GM19463 (cell line): ENCODE data around the gene STH.
"Not testable (repeated sequence)": the region's sequence is repeated elsewhere in the genome, so short reads cannot be mapped to it uniquely, and the experiment has no call there.

Source experiments
- ATAC-seq: cut with Tn5 transposase; IDR thresholded peaks from one replicate; pipeline ENCODE4 v1.9.1; 2021; ENCODE audit warnings: mild to moderate bottlenecking, moderate library complexity; ENCODE audit not compliant: unreplicated experiment

STH gene

DNA sequence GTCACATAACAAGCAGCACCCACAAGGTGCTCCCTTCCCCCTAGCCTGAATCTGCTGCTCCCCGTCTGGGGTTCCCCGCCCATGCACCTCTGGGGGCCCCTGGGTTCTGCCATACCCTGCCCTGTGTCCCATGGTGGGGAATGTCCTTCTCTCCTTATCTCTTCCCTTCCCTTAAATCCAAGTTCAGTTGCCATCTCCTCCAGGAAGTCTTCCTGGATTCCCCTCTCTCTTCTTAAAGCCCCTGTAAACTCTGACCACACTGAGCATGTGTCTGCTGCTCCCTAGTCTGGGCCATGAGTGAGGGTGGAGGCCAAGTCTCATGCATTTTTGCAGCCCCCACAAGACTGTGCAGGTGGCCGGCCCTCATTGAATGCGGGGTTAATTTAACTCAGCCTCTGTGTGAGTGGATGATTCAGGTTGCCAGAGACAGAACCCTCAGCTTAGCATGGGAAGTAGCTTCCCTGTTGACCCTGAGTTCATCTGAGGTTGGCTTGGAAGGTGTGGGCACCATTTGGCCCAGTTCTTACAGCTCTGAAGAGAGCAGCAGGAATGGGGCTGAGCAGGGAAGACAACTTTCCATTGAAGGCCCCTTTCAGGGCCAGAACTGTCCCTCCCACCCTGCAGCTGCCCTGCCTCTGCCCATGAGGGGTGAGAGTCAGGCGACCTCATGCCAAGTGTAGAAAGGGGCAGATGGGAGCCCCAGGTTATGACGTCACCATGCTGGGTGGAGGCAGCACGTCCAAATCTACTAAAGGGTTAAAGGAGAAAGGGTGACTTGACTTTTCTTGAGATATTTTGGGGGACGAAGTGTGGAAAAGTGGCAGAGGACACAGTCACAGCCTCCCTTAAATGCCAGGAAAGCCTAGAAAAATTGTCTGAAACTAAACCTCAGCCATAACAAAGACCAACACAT lies at the start of gene STH:
Gene STH (plus strand): TSS at position 264 of the 913 bp plus-strand sequence. CDS start 30 bp downstream, at position 294.
- ATAC-seq = no peak

DNA sequence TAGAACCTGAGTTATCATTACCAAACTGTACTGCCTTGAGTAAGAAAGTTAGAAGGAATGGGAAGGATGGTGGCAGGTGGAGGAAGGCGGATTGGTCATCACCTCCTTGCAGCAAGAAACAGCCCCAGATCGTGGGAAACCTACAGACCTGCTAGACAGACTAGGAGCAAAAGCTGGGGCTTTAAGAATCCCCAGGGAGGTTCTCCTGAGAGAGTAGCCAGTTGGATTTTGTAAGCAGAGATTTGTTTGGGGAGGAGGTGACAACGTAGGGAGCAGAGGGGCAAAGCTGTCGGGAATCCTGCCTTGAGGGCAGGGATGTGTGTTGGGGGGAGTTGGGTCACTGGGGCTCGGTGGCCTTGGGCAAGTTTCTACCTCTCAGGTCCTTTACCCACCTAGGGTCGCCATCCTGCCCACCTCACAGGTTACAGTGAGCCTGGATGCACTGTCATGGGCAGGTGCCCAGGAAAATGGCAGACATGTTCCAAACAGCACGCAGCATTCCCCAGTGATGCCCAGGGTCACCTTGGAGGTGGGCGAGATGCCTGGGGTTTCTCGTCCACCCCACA lies 49.2 kb upstream of the STH start:
- ATAC-seq = no peak

GRCh38 chr17:45950888-45951287 lies 48.2 kb upstream of the STH start:
- no peak for ATAC-seq

GRCh38 chr17:45951403-45951802 lies 47.6 kb upstream of the STH start:
- ATAC-seq = no peak

GRCh38 chr17:45951941-45952340 lies 47.1 kb upstream of the STH start:
- no peak for ATAC-seq

GRCh38 chr17:45952814-45953320 lies 46.2 kb upstream of the STH start:
- ATAC-seq = no peak

GRCh38 chr17:45953561-45953960 lies 45.5 kb upstream of the STH start:
- ATAC-seq = no peak

DNA sequence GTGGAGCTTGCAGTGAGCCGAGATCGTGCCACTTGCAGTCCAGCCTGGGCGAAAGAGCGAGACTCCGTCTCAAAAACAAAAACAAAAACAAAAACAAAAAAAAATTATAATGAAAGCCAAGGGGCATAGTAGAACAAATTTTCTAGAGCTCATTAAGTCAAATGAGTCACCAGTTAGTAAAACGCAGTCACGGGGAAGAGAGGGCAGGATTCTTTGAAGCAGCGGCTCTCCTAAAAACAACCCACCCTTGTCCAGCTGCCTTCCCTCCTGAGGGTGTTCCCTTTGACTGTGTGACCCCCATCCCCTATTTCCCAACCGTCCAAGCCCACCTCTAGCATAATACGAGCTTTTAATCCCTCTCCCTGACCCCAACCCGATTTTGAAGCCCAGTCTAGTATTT lies 44.1 kb upstream of the STH start:
- ATAC-seq = no peak

GRCh38 chr17:45955326-45955725 lies 43.7 kb upstream of the STH start:
- no peak for ATAC-seq

DNA sequence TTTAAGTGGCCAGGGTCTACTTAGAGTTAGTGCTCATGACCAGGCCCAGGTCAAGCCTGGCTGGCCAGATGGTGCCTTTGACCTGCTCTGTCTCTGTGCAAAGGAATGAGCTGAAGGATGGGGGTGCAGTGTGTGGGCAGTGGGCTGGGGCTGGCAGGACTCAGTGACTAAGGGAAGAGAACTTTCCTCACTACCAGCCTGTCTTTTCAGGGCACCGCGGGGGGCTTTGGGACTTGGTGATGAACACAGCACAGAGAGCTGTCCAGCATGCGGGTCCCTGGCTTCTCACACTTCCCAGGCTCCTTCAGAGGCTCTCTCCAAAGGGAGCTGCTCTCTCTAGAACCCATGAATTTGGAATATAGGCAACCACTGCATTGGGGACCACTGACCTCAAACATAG lies 43.0 kb upstream of the STH start:
- no peak for ATAC-seq

GRCh38 chr17:45956746-45957145 lies 42.3 kb upstream of the STH start:
- not testable (repeated sequence) for ATAC-seq

DNA sequence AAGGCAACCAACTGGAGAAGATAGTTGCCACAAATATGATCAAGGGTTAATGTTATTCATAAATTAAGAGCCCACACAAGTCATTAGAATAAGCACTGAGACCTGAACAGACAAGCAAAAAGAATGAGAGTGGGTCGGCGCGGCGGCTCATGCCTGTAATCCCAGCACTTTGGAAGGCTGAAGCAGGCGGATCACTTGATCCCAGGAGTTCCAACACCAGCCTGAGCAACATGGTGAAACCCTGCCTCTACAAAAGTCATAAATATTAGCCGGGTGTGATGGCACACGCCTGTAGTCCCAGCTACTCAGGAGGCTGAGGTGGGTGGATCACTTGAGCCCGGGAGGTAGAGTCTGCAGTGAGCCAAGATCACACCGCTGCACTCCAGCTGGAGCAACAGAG lies 40.7 kb upstream of the STH start:
- ATAC-seq = no peak

GRCh38 chr17:45958994-45959665 lies 39.9 kb upstream of the STH start:
- ATAC-seq = no peak

GRCh38 chr17:45960311-45960710 lies 38.7 kb upstream of the STH start:
- no peak for ATAC-seq

DNA sequence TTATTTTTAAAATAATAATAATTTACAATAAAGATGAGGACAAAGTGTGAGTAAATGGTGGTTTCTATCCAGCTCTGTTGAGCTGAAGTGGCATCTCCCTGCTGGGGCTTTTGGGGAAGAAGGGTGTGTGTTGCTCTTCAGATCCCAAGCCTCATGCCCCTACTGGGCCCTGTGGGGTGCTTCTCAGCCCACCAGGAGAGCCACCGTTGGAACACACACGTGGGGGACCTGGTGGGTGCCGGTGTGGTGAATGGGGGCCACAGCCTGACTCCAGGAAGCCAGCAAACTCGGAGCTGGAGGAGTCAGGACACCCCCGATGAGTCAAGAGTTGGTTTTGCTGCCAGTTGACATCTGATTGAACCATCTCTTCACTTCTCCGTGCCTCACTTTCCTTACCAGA lies 37.8 kb upstream of the STH start:
- ATAC-seq = no peak

DNA sequence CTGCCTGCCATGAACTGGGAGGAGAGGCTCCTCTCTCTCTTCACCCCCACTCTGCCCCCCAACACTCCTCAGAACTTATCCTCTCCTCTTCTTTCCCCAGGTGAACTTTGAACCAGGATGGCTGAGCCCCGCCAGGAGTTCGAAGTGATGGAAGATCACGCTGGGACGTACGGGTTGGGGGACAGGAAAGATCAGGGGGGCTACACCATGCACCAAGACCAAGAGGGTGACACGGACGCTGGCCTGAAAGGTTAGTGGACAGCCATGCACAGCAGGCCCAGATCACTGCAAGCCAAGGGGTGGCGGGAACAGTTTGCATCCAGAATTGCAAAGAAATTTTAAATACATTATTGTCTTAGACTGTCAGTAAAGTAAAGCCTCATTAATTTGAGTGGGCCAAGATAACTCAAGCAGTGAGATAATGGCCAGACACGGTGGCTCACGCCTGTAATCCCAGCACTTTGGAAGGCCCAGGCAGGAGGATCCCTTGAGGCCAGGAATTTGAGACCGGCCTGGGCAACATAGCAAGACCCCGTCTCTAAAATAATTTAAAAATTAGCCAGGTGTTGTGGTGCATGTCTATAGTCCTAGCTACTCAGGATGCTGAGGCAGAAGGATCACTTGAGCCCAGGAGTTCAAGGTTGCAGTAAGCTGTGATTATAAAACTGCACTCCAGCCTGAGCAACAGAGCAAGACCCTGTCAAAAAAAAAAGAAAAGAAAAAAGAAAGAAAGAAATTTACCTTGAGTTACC lies 36.7 kb upstream of the STH start:
- no peak for ATAC-seq

DNA sequence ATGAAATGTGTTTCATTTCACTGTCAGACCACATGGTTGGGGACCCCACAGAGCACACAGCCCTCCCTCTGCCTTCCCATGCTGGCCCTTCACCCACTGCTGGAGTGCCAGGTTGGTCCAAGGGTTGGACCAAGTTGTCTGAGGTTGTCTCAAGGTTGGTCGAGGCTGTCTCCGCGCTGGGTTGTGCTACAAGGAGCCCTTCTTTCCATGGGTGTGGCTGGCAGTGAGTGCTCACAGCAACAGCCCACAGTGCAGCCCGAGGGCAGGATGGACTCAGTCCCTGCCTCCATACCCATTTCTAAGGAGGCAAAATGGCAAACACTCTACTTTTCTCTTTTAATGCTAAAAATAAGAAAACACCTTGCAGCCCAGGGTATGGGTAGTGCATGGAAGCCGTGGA lies 35.8 kb upstream of the STH start:
- ATAC-seq = no peak

- no peak for ATAC-seq
These were observed 35.2 kb upstream of the STH start for GRCh38 chr17:45963889-45964288.

DNA sequence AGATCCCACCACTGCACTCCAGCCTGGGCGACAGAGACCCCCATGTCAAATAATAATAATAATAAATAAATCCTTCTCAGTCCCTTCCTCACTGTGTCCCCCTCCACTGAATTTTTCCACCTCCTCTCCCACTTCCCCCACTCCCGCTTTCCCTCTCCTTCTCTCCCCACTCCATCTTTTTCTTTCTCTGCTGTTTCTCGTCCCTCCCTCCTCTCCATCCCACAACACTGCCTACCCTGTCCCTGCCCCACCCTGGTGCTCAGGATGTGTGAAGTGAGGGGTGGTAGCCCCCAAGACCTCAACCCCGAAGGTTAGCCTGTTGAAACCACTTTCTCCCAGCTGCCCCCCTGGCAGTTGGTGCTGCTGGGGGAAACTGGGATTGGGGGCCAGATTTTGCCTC lies 34.4 kb upstream of the STH start:
- no peak for ATAC-seq

DNA sequence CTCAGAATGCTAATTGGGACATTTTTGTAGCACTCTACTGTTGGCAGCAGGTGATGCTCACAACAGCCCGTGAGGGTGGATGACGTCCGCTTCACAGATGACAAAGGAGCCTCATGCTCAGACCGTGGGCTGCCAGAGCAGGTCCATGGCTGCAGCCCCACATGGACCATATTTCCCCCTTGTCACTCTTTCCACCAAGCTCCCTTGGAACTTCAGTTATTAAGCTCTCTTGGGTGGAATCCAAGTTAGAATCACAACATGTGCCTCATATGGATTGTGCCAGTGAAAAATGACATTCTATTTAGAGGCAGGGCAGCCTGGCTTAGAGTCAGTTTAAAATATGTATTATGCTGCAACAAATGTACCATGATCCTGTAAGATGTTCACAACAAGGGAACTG lies 33.2 kb upstream of the STH start:
- no peak for ATAC-seq
